ENCODE data around the gene GOLT1A.

GOLT1A gene

GRCh38 chr1:204149107-204149506, 64.7 kb downstream of the GOLT1A start:
- TF ChIP-seq ZFX (IDR thresholded peaks at IDR 0.05; ENCODE audit: borderline replicate concordance) (no peak), CTCF (IDR thresholded peaks at IDR 0.05) (no peak)
- H3K27ac ChIP-seq, result no peak overlapping the region

Data from 22Rv1 (cell line).